Measurements from ENCODE around the gene DNM2.

DNA sequence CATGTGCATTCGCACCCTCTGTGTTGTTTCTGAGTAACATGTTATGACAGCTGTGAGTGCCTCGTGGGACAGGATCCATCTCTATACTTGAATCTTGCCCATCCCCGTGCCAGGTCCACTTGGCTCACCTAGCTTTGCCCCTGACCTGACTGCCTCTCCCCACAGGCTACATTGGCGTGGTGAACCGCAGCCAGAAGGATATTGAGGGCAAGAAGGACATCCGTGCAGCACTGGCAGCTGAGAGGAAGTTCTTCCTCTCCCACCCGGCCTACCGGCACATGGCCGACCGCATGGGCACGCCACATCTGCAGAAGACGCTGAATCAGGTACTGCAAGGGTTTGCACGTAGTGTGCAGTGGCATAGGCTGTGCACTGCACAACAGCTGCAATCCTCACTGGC, 64.9 kb downstream of the DNM2 start:
- TF ChIP-seq, protein P1, sequence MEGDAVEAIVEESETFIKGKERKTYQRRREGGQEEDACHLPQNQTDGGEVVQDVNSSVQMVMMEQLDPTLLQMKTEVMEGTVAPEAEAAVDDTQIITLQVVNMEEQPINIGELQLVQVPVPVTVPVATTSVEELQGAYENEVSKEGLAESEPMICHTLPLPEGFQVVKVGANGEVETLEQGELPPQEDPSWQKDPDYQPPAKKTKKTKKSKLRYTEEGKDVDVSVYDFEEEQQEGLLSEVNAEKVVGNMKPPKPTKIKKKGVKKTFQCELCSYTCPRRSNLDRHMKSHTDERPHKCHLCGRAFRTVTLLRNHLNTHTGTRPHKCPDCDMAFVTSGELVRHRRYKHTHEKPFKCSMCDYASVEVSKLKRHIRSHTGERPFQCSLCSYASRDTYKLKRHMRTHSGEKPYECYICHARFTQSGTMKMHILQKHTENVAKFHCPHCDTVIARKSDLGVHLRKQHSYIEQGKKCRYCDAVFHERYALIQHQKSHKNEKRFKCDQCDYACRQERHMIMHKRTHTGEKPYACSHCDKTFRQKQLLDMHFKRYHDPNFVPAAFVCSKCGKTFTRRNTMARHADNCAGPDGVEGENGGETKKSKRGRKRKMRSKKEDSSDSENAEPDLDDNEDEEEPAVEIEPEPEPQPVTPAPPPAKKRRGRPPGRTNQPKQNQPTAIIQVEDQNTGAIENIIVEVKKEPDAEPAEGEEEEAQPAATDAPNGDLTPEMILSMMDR (IDR thresholded peaks at IDR 0.05): no peak
- no peak for TF ChIP-seq POLR2A (IDR thresholded peaks at IDR 0.05)

Measured in testis (tissue), 2 donors.